Gastrocnemius medialis (tissue), 4 donors: ENCODE data around the gene COLEC12. TPM values are rescaled to one million over a fixed set of nuclear protein-coding genes. Genes with fewer than 3 reads are reported as not detected.
A peak's percentile ranks its signal among the peaks of the same experiment; 100 is the strongest.

Source experiments
- ATAC-seq, 2 donors: fragments of 150-250 bp; one replicate each; pipeline ENCODE4 v1.9.1; 2016
- DNase-seq, 2 donors: peaks; one replicate each; pipeline ENCODE4 v3.0.0-alpha.2; 2019
- H3K27ac ChIP-seq, 4 donors: fragments of 200-600 bp; sonication (generic); 1 replicate in 1 of 4; 2 replicates in 3 of 4; pipeline ENCODE4 v1.5.1; 2016 to 2018; ENCODE audit warnings: mild to moderate bottlenecking in 2 of 4, moderate library complexity in 1 of 4
- H3K27me3 ChIP-seq, 3 donors: fragments of 200-600 bp; sonication (generic) in 2 of 3; 1 replicate in 1 of 3; 2 replicates in 2 of 3; pipeline versions ENCODE4 v1.5.1 to v1.6.0; 2016 to 2019; ENCODE audit warnings: mild to moderate bottlenecking in 1 of 3, moderate library complexity in 1 of 3
- H3K36me3 ChIP-seq, 2 donors: fragments of 200-600 bp; sonication (generic) in 1 of 2; one replicate each; pipeline ENCODE4 v1.5.1; 2017 to 2018
- H3K4me1 ChIP-seq, 2 donors: fragments of 200-600 bp; sonication (generic) in 1 of 2; one replicate each; pipeline ENCODE4 v1.5.1; 2016 to 2017; ENCODE audit warnings: mild to moderate bottlenecking in 2 of 2
- H3K4me3 ChIP-seq, 4 donors: fragments of 200-600 bp; sonication (generic) in 3 of 4; 1 replicate in 1 of 4; 2 replicates in 3 of 4; pipeline ENCODE4 v1.5.1; 2016 to 2019; ENCODE audit warnings: mild to moderate bottlenecking in 2 of 4
- H3K9me3 ChIP-seq, 3 donors: fragments of 200-600 bp; sonication (generic) in 2 of 3; 1 replicate in 1 of 3; 2 replicates in 2 of 3; pipeline ENCODE4 v1.5.1; 2016 to 2019
- POLR2A ChIP-seq, 2 donors: fragments of 450-650 bp; IDR thresholded peaks; one replicate each; pipeline ENCODE4 v1.6.1; 2017; ENCODE audit warnings: antibody characterized with exemption in 2 of 2, mild to moderate bottlenecking in 2 of 2, moderate library complexity in 2 of 2
- in situ Hi-C, 4 donors: fragments of 200-750 bp; cut with MboI; loops; one replicate each; pipeline versions ENCODE4 v1.15.0 to v1.8.0; 2017; ENCODE audit warnings: low sequenced_read_pairs in 4 of 4
- intact Hi-C: fragments of 100-400 bp; cut with DNase I; formaldehyde crosslinking; loops from one replicate; pipeline ENCODE4 v1.15.1; 2023; ENCODE audit warnings: low total_unique reads
- total RNA-seq, 4 donors: library from RNA; depleted of rRNA; stranded (reverse); fragments of >200 nt; gene quantifications; one replicate each; pipeline versions ENCODE4 v1.1.0 to v1.2.3, GENCODE V29; 2016
- TF ChIP-seq, protein P1 (sequence below), 5 experiments: fragments of 450-650 bp in 3 of 5; fragments of 200-600 bp in 2 of 5; sonication (generic) in 2 of 5; IDR thresholded peaks in 4 of 5; conservative IDR thresholded peaks in 1 of 5; 1 replicate in 4 of 5; 2 replicates in 1 of 5; pipeline ENCODE4 v1.5.1; 2016 to 2019; ENCODE audit warnings: antibody characterized with exemption in 5 of 5, mild to moderate bottlenecking in 3 of 5, moderate library complexity in 3 of 5

Gene COLEC12
- total RNA-seq, 4 donors from 2014 or later, result 0.97 to 6.1 (median 5.1) TPM

GRCh38 chr18:433298-433697, 67.2 kb downstream of the COLEC12 start:
- intact Hi-C loops, result no loop called here

GRCh38 chr18:432791-433190, 67.7 kb downstream of the COLEC12 start:
- TF ChIP-seq, protein P1, sequence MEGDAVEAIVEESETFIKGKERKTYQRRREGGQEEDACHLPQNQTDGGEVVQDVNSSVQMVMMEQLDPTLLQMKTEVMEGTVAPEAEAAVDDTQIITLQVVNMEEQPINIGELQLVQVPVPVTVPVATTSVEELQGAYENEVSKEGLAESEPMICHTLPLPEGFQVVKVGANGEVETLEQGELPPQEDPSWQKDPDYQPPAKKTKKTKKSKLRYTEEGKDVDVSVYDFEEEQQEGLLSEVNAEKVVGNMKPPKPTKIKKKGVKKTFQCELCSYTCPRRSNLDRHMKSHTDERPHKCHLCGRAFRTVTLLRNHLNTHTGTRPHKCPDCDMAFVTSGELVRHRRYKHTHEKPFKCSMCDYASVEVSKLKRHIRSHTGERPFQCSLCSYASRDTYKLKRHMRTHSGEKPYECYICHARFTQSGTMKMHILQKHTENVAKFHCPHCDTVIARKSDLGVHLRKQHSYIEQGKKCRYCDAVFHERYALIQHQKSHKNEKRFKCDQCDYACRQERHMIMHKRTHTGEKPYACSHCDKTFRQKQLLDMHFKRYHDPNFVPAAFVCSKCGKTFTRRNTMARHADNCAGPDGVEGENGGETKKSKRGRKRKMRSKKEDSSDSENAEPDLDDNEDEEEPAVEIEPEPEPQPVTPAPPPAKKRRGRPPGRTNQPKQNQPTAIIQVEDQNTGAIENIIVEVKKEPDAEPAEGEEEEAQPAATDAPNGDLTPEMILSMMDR (IDR thresholded peaks at IDR 0.05 in 4 of 5, conservative IDR thresholded peaks at IDR 0.05 in 1 of 5), result no peak
- no peak for TF ChIP-seq POLR2A (IDR thresholded peaks at IDR 0.05)
- DNase-seq (no peak), ATAC-seq (no peak)
- no peak overlapping the region for H3K4me3 ChIP-seq
- no peaks in the 10 kb centered on the region for H3K36me3 ChIP-seq
- no peaks in the 10 kb centered on the region for H3K4me1 ChIP-seq
- in situ Hi-C loops, result no loop called here
- intact Hi-C loops, result no loop called here
- H3K27me3 ChIP-seq, result no peaks in the 10 kb centered on the region
- H3K27ac ChIP-seq, result no peak overlapping the region
- H3K9me3 ChIP-seq, result no peaks in the 10 kb centered on the region

More at GRCh38 chr18:433298-433697, 67.2 kb downstream of the COLEC12 start:
- in situ Hi-C loops, result no loop called here
- DNase-seq (no peak), ATAC-seq (no peak)
- H3K27ac ChIP-seq, result no peak overlapping the region
- no peak overlapping the region for H3K4me3 ChIP-seq
- H3K9me3 ChIP-seq, result no peaks in the 10 kb centered on the region
- H3K27me3 ChIP-seq, result no peaks in the 10 kb centered on the region
- no peaks in the 10 kb centered on the region for H3K36me3 ChIP-seq
- TF ChIP-seq POLR2A (IDR thresholded peaks at IDR 0.05), result no peak
- TF ChIP-seq, protein P1 (IDR thresholded peaks at IDR 0.05 in 4 of 5, conservative IDR thresholded peaks at IDR 0.05 in 1 of 5), result no peak
- no peaks in the 10 kb centered on the region for H3K4me1 ChIP-seq

DNA sequence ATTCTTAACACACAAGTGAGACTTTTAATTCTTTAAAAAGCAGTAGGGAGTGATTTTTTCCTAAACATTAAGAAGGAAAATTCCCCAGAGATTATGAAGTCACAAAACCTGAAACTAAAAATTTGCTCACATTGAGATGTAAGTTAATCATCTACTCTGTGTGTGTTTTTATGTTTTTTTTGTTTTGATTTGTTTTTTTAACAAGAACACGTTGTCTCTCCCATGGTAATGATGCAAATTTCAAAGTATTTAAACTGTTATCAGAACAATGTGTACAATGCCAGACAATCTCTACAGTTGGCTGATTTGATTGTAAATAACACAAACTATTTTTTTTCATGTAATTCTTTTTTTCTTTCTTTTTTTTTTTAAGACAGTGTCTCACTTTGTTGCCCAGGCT, 71.5 kb downstream of the COLEC12 start:
- no peaks in the 10 kb centered on the region for H3K4me1 ChIP-seq
- H3K4me3 ChIP-seq, result no peak overlapping the region
- intact Hi-C loops, result no loop called here
- H3K27me3 ChIP-seq, result no peaks in the 10 kb centered on the region
- TF ChIP-seq POLR2A (IDR thresholded peaks at IDR 0.05), result no peak
- TF ChIP-seq, protein P1 (IDR thresholded peaks at IDR 0.05 in 4 of 5, conservative IDR thresholded peaks at IDR 0.05 in 1 of 5), result no peak
- in situ Hi-C loops, result no loop called here
- H3K36me3 ChIP-seq, result no peaks in the 10 kb centered on the region
- no peaks in the 10 kb centered on the region for H3K9me3 ChIP-seq
- no peak for DNase-seq
- H3K27ac ChIP-seq, result no peak overlapping the region
- ATAC-seq, result peak in 1 of 2 donors; percentile 37

DNA sequence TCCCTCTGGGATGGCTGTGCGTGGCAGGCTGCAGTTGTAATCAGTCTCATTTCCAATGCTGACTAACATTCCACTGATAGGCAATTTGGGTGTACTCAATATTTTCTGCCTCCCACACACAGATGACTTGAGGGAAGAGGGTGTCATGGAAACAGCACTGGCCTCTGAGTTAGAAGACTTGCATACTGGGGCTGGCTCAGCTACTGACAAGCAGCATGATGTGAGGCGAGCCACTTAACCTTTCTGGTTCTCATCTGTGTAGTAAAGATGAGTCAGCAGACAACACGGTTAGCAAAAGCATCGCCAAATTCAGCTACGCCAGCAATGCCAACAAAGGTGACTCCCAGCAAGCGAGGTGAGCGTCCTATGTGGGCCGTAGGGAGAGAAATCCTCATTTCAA, 73.5 kb downstream of the COLEC12 start:
- TF ChIP-seq POLR2A (IDR thresholded peaks at IDR 0.05), result no peak
- TF ChIP-seq, protein P1 (IDR thresholded peaks at IDR 0.05 in 4 of 5, conservative IDR thresholded peaks at IDR 0.05 in 1 of 5), result no peak
- Histone ChIP-seq H3K9me3 (no peaks in the 10 kb centered on the region), H3K27me3 (no peaks in the 10 kb centered on the region), H3K4me3 (no peak overlapping the region), H3K27ac (no peak overlapping the region), H3K36me3 (no peaks in the 10 kb centered on the region), H3K4me1 (no peaks in the 10 kb centered on the region)
- intact Hi-C loops, result no loop called here
- in situ Hi-C loops, result no loop called here
- ATAC-seq (no peak), DNase-seq (no peak)

DNA sequence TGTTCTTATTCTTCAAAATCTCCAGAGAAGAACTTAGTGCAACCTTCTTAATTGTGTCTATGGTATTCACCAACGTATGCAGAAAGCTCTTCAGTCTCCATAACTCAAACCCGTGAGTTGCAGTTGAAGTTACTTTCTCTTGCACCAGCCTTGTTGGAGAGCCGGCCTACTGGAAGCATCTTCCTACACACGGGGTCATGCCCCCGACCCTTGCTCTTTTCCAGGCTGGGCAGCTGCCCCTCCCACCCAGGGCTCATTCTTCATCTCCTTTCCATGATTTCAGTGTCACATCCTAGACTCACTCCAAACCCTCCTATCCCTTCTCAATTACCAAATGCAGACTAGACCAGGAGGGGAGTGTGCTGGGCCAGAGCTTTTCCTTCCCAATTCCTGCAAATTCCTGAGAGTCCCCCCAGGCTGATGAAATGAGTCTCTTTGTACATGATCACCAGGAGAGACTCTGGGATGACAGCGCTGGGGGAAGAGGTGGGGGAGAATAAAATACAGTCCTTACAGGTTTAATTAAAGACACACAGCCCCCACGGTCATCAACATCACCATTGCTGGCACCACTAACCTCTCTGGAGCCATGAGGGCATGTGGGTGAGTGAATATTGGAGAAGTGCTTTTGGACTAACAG, 75.3 kb downstream of the COLEC12 start:
- TF ChIP-seq POLR2A (IDR thresholded peaks at IDR 0.05), result no peak
- TF ChIP-seq, protein P1 (IDR thresholded peaks at IDR 0.05 in 4 of 5, conservative IDR thresholded peaks at IDR 0.05 in 1 of 5), result no peak
- ATAC-seq (no peak), DNase-seq (no peak)
- intact Hi-C loops, result no loop called here
- Histone ChIP-seq H3K9me3 (no peaks in the 10 kb centered on the region), H3K4me3 (no peak overlapping the region), H3K27me3 (no peaks in the 10 kb centered on the region), H3K27ac (no peak overlapping the region), H3K36me3 (no peaks in the 10 kb centered on the region), H3K4me1 (no peaks in the 10 kb centered on the region)
- in situ Hi-C loops, result no loop called here
